ENCODE data around the gene LEMD2.

LEMD2 gene

GRCh38 chr6:33732817-33733708 lies 55.9 kb downstream of the LEMD2 start:
- DNase-seq: no peak

DNA sequence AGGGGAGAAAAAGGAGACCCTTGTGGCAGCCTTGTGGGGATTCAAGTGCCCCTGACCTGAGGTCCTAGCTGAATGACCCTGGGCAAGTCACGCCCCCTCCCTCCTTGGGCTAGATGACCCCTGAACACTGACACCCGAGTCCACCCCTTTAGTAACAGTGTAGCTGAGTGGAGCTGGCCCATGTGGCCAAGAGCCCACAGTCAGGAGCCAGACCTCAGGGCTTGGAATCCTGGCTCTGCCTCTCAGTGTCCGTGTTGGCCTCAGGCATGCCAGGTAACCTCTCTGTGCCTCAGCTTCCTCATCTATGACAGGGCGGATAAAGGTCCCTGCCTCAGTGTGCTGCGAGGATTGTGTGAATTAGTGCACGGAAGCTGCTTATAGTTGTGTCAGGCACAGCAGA lies 56.5 kb downstream of the LEMD2 start:
- no peak for DNase-seq

GRCh38 chr6:33731751-33732282 lies 57.1 kb downstream of the LEMD2 start:
- no peak for DNase-seq

DNA sequence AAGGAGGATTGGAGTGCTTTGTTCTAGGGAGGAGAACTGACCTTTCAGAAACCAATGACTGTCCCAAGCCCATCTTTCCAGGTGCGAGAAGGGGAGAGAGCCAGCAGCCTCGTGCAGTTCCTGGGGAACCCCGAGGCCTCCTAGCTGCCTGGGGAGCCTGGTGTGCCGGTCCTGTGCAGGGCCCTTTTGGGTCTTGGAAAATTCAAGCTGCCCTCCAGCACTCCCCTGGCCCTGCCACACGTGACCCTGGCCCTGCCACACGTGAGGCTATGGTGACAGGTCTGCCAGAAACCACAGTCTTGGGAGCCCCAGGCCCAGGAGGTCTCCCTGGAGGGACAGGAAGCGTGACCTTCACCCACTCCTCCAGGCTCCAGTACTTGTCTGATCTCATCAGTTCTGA lies 57.9 kb downstream of the LEMD2 start:
- DNase-seq: no peak

- DNase-seq: no peak
Measured at GRCh38 chr6:33730611-33731010, 58.3 kb downstream of the LEMD2 start.

DNA sequence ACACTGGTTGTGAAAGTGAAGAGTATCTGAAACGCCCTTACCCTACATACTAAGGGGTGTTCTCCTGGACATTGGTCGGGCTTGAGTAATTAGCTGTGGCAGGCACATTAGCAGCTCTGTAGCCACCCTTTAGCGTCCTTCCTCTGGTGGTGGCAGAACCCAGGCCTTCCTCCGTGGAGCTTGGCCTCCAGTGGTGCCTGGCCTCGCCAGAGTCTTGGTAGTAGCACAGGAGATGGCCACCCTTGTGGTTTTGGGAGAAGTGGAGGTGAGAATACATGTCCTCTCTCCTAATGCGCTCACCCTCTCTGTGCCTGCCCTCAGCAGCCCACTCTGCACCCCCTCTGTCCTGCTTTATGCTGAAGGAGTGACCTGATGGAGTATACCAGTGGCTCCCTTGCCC lies 59.9 kb downstream of the LEMD2 start:
- DNase-seq: no peak

DNA sequence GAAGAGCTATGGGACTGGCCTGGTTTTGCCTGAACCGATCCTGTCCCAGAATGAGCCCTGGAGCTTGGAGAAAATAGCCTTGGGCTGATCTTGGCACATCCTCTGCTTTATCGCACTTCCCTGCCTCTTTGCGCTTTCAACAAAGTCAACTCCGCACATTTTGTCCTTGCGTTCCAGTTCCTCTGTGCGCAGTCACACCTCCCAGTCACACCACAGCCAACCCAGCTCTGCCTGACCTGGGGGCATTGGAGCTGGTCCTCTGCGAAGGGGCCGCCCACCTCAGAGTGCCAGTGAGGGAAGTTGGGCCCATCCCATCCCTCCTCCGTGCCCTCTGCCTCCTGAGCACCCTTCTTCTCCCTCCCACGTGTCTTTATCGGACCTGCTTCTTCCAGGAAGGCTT lies 60.5 kb downstream of the LEMD2 start:
- no peak for DNase-seq

DNA sequence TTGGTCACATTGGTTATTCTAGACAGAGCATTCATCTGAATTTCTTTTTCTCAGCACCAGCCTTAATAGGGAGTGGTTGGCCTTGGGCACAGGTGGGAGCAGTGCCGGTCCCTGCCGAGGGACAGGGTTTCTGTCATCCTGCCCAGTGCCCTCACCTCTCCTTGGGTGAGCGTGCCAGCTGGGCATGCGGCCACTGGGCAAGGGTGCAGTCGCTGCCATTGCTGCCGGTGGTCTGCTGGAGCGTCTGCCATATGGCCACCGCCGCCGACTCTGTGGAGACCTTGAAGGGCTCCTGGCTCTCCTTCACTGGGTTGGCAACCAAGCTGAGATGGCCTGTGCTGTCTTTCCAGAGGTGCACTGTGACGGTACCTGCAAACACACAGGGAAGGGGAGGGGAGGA lies 61.0 kb downstream of the LEMD2 start:
- DNase-seq: no peak

- no peak for DNase-seq
Measured at GRCh38 chr6:33727126-33727525, 61.8 kb downstream of the LEMD2 start.

GRCh38 chr6:33726696-33727095 lies 62.2 kb downstream of the LEMD2 start:
- DNase-seq: no peak

DNA sequence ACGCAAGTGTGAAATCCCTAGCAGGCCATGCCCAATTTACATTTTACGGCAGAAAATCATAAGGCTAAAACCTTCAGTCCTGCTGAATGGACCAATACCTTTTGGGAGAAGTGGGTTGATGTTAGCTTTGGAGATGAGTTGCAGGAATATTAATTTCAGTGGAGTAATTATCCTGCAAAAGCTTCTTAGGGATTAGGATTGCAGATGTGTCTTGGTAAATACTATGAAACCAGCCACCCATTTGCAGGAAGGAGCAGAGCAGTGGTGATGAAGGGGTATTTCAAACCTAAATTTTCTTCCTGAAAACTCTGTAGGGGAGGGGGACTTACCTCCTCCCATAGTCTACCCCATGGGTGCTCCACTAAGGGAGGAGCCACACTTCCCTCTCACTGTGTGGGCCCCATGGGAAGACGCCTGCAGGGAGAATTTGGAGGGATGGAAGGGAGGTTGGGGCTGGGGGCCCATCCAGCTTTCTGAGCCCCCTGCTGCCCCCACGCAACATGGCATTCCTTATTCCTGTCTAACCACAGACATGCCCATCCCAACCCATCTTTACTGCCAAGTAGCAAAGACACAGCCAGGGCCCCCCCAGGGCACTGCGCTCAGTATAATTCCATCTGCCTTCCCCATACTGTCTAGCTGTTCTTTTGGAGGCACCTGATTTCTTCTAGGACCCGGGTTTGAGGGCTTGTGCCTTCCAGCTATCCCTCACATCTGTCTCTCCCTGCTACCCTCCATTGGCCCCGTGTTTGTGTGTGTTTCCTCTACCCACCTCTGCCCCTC lies 62.8 kb downstream of the LEMD2 start:
- DNase-seq: no peak

DNA sequence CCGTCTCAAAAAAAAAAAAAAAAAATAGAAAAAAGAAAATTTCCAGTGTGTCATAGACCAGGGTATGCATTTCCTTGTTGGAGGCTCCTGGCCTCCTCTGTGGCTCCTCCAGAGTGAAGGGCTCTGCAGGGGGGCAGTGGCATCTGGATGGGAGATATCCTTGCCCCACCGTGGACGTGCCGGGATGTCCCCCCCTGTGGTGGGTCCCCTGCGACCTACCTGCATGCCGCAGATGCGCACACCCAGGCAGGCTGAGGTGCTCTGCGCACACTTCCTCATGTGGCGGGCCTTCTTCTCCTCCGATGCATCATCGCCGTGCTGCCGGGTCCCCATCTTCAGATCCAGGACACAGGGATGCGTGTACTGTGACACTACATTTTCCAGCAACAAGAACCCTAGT lies 63.7 kb downstream of the LEMD2 start:
- DNase-seq: no peak

DNA sequence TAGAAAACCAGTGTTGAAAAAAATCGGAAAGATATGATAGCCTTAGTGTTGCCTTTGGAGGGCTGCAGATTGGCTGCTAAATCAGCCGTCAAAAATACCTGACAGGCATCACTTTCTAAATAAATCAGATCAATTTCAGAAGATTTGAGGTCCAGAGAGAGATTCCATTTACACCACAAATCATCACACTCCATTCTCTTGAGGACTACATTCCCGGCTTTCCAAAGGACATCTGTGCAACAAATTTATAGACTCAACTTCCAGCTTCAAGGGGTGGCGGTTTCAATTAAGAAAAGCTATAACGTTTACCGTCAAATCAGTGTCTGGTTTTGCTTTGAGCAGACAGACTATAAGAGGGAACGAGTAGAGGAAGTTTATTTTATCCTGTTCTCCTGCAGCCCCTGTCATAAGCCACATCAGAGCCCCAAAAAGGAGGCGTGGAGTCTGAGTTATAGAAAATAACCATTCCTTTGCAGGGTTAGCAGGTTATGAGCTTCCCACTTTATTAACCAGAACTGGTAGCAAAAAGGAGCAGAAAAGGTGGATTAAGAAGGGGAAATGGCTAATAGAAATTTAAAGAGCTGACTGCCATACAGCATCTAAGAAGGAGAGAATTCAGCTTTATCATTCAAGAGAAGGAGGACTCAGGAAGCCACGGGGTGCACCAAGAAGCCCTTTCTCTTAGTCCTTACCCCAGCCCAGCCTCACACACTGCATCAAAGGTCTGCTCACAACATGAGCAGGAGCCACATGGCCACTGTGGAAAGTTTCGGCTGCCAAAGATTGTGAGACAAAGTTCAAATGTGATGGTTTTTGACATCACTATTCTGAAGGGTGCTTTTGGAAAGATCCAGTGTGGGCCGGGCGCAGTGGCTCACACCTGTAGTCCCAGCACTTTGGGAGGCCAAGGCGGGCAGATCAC lies 64.6 kb downstream of the LEMD2 start:
- DNase-seq: no peak

- DNase-seq: no peak
Measured at GRCh38 chr6:33723371-33724085, 65.4 kb downstream of the LEMD2 start.

GRCh38 chr6:33722103-33722623 lies 66.8 kb downstream of the LEMD2 start:
- no peak for DNase-seq

DNA sequence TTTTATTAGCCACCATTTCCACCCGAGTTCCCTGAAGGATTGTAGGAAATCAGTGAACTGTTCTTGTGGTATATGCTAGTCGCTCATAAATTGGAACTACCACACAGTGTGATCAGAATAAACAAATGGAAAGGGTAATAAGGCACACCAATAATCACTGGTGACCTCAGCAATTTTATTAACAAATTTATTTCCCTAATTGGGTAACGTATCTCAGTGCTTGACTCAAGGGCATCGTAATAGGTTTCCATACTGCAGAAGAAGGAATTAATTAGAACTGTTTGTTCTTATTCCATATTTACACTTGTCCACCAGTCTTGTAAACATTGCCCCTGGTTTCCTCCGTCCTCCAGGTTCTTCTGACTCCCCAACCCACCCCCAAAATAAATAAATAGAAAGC lies 67.4 kb downstream of the LEMD2 start:
- DNase-seq: no peak

Measured in suppressor macrophage treated with lipopolysaccharide for 4 hours (primary cell).